HG02981 (cell line): ENCODE results near the gene ZFAND6.
"Not testable (repeated sequence)": the region's sequence is repeated elsewhere in the genome, so short reads cannot be mapped to it uniquely, and the experiment has no call there.

Experiments used
- ATAC-seq: cut with Tn5 transposase; IDR thresholded peaks from one replicate; pipeline ENCODE4 v1.9.1; 2021; ENCODE audit warnings: mild to moderate bottlenecking, moderate library complexity; ENCODE audit not compliant: unreplicated experiment

The ZFAND6 gene

GRCh38 chr15:80058851-80059785, at the start of gene ZFAND6:
Gene ZFAND6, plus strand, starts transcription at chr15:80059676. Its CDS starts 60,669 bp downstream, at chr15:80120345.
- peak; percentile 71 for ATAC-seq

- no peak for ATAC-seq
These were observed 49.3 kb upstream of the ZFAND6 start for GRCh38 chr15:80010131-80010673.

GRCh38 chr15:80011041-80011523, 48.4 kb upstream of the ZFAND6 start:
- not testable (repeated sequence) for ATAC-seq

- ATAC-seq, result no peak
These were observed 47.9 kb upstream of the ZFAND6 start for GRCh38 chr15:80011596-80011995.

GRCh38 chr15:80012060-80012726, 47.3 kb upstream of the ZFAND6 start:
- no peak for ATAC-seq

GRCh38 chr15:80014186-80014585, 45.3 kb upstream of the ZFAND6 start:
- ATAC-seq, result not testable (repeated sequence)

GRCh38 chr15:80015156-80015555, 44.3 kb upstream of the ZFAND6 start:
- ATAC-seq, result no peak

GRCh38 chr15:80016506-80016905, 43.0 kb upstream of the ZFAND6 start:
- ATAC-seq, result not testable (repeated sequence)

GRCh38 chr15:80017139-80017538, 42.3 kb upstream of the ZFAND6 start:
- ATAC-seq, result not testable (repeated sequence)

- ATAC-seq, result no peak
These were observed 40.2 kb upstream of the ZFAND6 start for GRCh38 chr15:80019168-80019745.

- ATAC-seq, result not testable (repeated sequence)
These were observed 39.3 kb upstream of the ZFAND6 start for GRCh38 chr15:80020149-80020548.

- ATAC-seq, result no peak
These were observed 38.7 kb upstream of the ZFAND6 start for GRCh38 chr15:80020731-80021130.

GRCh38 chr15:80026310-80026709, 33.2 kb upstream of the ZFAND6 start:
- ATAC-seq, result no peak

GRCh38 chr15:80026754-80027153, 32.7 kb upstream of the ZFAND6 start:
- ATAC-seq, result no peak

GRCh38 chr15:80028937-80029336, 30.5 kb upstream of the ZFAND6 start:
- ATAC-seq, result no peak

GRCh38 chr15:80031841-80032240, 27.6 kb upstream of the ZFAND6 start:
- ATAC-seq, result no peak

GRCh38 chr15:80034629-80035028, 24.8 kb upstream of the ZFAND6 start:
- no peak for ATAC-seq

GRCh38 chr15:80036071-80036470, 23.4 kb upstream of the ZFAND6 start:
- no peak for ATAC-seq

- ATAC-seq, result no peak
These were observed 17.8 kb upstream of the ZFAND6 start for GRCh38 chr15:80041494-80042253.

- ATAC-seq, result no peak
These were observed 16.9 kb upstream of the ZFAND6 start for GRCh38 chr15:80042568-80042967.
